Measurements from ENCODE around the gene KIF18A. TPM values are rescaled to one million over a fixed set of nuclear protein-coding genes. Genes with fewer than 3 reads are reported as not detected.
"Not testable (repeated sequence)": the region's sequence is repeated elsewhere in the genome, so short reads cannot be mapped to it uniquely, and the experiment has no call there.

Gene KIF18A
- polyA plus RNA-seq (ENCODE audit: insufficient read length in 10 of 10): 1 to 10 TPM; 3.5 to 8.0 (median 5.2) TPM
- long read RNA-seq, donor 1, partial matches to known transcripts: 0 of 2 reads
- long read RNA-seq, donor 1, other reads (novel, unspliced or antisense): 0 of 2 reads
- long read RNA-seq, donor 2: 0 reads
- long read RNA-seq, donor 3: 0 reads
- long read RNA-seq, donor 4, partial matches to known transcripts: 0 of 2 reads
- long read RNA-seq, donor 4, other reads (novel, unspliced or antisense): 0 of 2 reads
- long read RNA-seq, donor 5, partial matches to known transcripts: 0 of 2 reads
- long read RNA-seq, donor 5, other reads (novel, unspliced or antisense): 0 of 2 reads
- long read RNA-seq, donor 6, partial matches to known transcripts: 0 of 1 reads
- long read RNA-seq, donor 6, other reads (novel, unspliced or antisense): 0 of 1 reads
- long read RNA-seq, donor 7, partial matches to known transcripts: 0 of 1 reads
- long read RNA-seq, donor 7, other reads (novel, unspliced or antisense): 0 of 1 reads
- long read RNA-seq, donor 8, partial matches to known transcripts: 0 of 4 reads
- long read RNA-seq, donor 8, other reads (novel, unspliced or antisense): 0 of 4 reads
- long read RNA-seq, donor 9: 0 reads

DNA sequence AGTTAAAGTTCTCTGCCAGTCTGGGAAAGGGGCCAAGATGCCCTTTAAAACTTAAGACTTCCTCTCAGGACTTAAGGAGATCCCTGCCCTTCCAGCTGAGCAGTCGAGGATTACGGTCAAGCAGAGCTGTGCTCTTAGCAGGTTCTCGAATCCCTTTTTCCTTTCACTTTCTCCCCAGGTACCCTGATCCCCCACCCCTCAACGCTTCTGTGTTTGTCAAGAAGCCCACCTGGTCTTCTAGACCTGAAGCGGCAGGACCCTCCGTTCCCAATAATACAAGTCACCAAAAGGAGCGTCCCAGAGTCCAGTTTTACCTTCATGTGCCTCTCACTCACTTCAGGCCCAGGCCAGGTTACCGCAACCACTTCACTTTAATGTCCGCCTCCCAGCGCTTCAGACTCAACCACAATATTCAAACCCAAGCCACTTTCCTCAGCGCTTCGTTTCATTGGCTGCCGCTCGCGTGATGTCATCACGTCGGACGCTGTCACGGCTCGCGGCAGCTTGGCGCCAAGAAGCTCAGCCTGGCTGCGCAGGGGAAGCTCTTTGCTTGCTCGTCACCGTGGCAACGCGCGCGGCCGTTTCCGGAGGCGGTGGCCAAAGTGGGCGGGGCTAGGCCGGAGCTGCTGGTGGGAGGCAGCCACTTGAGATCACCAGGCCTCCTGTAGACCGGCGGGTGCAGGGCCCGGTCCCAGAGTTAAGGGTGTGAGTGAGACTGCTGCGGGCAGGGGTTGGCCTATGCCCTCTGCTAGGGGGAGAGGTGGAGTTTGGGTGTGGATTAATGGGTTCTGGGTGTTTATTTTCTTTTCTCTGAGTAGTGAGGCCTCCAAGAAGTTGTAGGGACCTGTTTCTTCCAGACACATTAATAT, at the start of gene KIF18A, which contains the start of gene METTL15:
KIF18A (minus strand) TSS at position 407 of the 869 bp plus-strand sequence. CDS start 10,209 bp downstream, outside the sequence.
METTL15 (plus strand) TSS at position 639 of the 869 bp plus-strand sequence. CDS start 4,947 bp downstream, outside the sequence.
- peak; percentile 99 to 100 (median 99) for DNase-seq

DNA sequence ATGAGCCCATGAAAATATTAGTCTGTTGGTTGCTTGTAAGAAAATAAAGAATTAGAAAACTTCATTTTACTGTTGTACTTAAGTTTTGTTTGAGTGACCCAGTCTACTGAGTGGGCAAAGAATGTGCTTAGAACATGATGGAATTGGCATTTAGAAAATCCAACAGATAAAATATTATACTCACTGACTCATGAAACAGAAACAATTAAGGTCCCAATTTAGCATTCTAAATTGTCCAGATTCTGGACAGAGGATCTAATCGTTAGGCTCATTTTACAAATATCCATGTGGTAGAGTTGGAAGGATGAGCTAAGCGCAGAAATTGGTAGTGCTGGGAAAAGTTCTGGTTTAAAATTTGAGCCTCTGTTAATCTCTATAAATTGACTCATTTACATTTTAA, 45.6 kb upstream of the KIF18A start:
- no peak for DNase-seq

GRCh38 chr11:28152743-28153142, 44.8 kb upstream of the KIF18A start:
- DNase-seq: no peak

DNA sequence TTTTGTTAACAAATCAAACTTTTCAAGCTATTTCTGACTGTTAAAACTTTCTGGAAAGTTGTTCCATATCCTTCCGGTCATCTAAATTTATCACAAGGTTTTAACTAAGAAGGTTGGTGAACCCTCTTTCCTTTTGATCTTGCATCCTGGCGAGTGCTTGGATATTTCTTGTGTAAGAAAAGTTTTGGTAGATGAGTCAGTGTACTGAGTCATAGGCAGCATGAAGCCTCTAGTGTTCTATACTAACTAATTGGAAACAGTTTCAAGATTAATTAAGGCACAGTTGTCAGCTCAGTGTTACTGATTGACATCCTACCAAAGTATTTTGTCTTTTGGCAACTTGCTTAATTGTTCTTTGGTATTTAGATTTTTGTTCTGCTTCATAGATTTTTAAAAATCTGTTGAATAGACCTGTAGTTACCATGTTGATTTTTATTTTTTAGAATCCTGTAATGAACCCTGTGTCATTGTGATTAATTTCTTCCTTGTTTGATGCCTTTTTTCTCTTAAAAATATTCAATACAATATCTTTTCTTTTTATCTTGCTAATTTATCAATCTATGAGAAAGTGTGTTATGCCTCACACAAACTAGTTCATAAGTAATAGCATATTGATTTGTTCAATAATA, 38.3 kb upstream of the KIF18A start:
- peak in 1 of 3 donors; percentile 71 for DNase-seq

- no peak for DNase-seq
These were observed 36.9 kb upstream of the KIF18A start for GRCh38 chr11:28144808-28145207.

GRCh38 chr11:28142724-28143123, 34.8 kb upstream of the KIF18A start:
- no peak for DNase-seq

GRCh38 chr11:28140689-28141455, 32.9 kb upstream of the KIF18A start:
- no peak for DNase-seq

GRCh38 chr11:28139841-28140415, 32.0 kb upstream of the KIF18A start:
- no peak for DNase-seq

DNA sequence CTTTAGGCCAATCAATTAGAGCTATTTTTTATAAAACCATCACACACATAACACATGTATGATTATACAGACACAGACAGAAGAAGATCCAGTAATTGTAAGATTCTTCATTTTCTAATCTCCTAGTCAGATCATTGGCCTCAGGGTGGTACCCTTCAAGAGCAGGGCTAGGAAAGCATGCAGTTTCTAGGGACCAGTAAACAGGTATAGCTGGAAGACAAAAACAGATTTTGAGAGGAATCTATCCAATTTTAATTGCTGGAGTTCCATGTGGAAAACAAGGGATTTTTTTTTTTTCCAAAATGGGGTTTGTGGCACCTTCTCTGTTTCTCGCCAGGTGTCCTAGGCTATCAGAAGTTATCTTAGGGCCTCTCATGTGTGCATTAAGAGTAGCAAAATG, 29.9 kb upstream of the KIF18A start:
- DNase-seq: no peak

GRCh38 chr11:28137366-28137765, 29.4 kb upstream of the KIF18A start:
- no peak for DNase-seq

GRCh38 chr11:28136157-28136556, 28.2 kb upstream of the KIF18A start:
- DNase-seq: not testable (repeated sequence)

DNA sequence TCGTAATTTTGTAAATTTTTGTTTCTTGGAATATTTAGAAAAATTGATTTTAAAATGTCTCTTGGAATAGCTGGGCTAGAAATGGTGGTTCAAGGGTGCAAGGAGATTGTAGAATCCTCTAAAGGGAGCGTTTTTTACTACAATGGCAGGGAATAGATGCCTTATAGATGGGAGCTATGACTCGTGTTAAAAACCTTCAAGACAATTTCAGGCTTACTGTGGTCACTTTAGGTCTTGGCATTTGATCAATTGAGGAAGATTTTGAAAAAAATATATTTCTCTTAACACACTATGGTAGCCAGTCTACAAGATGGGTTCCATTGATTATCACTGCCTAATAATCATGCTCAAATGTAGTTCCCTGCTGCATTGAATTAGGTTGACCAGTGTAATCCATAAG, 25.2 kb upstream of the KIF18A start:
- DNase-seq: peak in 1 of 3 donors; percentile 3

GRCh38 chr11:28132548-28132947, 24.6 kb upstream of the KIF18A start:
- DNase-seq: no peak

- no peak for DNase-seq
These were observed 15.2 kb upstream of the KIF18A start for GRCh38 chr11:28123151-28123581.

DNA sequence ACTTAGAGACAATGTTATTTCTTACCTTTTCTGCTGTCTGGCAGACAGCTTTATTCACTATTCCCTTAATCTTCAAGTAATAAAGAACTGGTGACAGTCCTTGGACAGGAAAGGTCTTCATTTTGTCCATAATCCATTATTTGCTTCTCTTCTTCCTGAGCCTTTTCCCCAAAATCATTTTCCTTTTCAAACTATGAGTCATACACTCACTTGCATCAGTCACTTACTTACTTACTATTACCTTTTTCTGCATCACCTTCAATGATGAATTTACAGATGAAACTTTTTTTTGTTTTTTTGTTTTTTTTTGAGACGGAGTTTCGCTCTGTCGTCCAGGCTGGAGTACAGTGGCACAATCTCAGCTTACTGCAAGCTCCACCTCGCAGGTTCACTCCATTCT, 9.8 kb upstream of the KIF18A start:
- no peak for DNase-seq

DNA sequence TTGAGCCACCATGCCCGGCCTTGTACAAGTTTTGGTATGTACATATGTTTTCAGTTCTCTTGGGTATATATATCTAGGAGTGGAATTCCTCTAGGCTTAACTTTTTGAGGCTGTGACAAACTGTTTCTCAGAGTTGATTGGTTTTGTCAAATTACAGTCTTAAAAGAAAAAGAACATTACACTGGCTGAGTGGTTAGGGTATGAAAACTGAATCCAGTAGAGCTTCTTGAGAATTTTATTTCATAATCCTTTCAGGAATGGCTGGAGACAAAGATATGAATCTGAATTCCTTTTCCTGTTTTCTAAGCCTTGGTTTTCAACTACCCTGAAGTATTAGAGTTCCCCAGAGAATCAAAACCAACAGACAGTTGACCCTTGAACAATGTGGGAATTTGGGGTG, 6.8 kb upstream of the KIF18A start:
- DNase-seq: no peak

- DNase-seq: no peak
These were observed 6.2 kb upstream of the KIF18A start for GRCh38 chr11:28114116-28114515.

DNA sequence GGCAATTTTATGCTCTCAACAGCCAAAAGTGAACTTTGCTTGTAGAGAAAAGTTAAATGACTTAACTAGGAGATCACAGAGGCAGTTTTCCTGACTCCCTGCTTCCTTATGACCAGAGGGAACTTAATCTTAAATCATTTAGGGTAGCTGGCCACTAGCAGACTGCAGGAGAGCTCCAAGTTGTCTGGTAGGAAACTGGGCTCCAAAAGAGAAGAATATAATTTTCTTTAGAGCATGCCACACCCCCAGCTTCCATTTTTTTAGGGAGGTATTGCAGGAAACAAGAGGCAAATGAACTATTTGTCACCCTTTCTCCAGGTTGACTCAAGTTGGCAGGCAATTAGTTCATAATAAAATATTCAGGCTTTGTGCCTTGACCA, 2.9 kb upstream of the KIF18A start:
- peak in 1 of 3 donors; percentile 36 for DNase-seq

DNA sequence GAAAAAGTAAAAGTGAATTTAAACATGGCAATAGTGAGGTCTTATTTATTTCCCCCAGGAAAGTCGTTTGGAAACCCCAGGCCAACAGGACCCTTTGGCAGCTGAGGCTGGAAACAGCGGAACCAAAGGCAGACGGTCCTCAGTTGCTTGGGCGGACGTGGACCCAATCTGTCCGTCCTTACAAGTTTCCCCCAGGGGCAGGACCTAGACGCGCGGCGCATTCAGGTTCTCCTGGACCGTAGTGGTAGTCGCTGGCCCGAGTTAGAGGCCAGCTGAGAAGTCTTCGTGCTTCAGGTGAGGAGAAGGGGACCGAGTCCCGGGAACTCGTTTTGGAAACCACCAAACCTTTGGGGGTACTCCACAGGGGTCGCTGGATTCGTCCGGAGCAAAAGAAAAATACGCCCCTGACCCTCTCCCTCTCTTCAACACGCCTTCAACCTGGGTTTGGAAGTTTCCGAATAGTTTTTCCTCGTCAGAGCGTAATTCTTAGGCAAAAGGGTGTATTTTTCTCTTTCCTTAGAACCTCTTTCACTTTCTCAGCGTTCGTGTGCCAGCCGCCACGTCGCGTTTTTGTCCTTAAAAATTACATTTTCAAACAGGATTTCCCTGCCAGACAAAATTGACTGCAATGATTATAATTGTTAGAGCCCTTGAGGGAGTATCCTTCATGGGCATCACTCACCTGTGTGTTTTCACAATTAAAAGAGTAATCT, 2.3 kb upstream of the KIF18A start:
- peak; percentile 73 to 92 (median 77) for DNase-seq

DNA sequence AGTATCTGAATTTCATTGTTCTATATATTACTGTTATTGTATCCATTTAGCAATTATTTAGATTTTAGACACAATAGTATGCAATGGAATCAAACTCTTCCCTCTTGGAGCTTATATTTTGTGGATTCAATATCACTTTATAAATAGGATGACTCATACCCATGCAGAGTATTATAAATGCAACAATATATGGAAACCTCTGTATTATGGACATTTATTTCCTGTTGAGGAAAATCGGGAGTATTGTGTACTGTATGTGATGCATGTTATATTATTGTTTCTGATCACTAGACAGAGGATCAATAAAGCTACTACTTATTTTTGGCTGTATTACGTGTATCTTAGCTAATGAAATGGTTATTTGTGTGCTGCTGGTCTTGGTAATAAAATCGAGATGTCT, 1.0 kb upstream of the KIF18A start:
- DNase-seq: peak; percentile 17 to 58 (median 17)
